ENCODE measurements around the gene CISTR.

The CISTR gene

DNA sequence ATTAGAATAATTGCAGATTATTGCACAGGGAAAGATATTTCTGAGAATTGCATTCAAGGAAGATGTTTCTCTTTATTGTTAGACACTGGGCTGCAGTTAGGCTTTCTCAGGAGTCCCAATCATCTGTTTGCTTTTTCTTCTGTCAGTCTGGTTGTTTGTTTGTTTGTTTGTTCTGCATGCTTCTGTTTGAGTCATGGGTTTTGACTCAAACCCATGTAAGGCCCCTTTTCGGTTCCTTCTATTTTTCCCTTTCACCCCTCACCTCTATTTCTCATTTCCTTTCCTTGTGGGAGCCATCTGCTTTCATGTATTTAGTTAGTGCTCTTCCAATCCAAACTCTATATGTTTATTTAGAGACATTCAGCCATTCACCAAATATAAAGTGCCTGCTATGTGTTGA lies 25.1 kb upstream of the CISTR start:
- no peak for TF ChIP-seq GATA2 (IDR thresholded peaks at IDR 0.05; ENCODE audit: low read depth, low read length)
- no peak for TF ChIP-seq GATA3 (IDR thresholded peaks at IDR 0.05; ENCODE audit: low read depth, low read length)

DNA sequence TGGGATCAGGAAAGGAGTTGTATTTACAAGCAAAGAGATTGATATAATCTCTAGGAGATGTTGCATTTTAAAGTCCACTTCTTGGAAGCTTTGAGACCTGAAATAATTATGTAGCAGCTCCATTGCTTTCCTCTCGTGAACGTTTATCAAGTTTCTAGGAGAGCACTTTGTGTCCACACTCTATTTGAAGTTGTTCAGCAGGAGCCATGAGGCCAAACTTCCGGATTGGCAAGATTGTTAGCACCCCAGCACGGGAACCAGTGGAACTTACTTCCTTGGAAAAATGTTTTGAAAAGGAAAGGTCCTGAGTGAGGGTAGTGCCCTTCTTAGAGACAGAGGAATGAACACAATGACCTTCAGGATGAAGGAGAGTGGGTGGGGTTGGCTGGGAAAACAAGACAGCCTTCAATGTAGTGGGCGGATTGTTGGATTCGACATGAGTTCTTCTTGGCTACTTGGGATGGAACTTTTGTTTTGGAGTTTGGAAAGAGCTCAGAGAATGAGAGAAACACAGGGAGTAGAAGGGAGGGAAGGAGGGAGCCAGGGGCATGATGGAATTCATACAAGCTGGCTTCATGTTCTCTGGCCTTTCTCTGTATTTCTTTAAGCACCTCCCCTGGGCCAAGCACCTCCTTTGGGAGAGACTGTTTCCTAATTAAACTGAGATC lies 23.8 kb upstream of the CISTR start:
- no peak for TF ChIP-seq GATA3 (IDR thresholded peaks at IDR 0.05; ENCODE audit: low read depth, low read length)
- TF ChIP-seq GATA2 (IDR thresholded peaks at IDR 0.05; ENCODE audit: low read depth, low read length) = no peak

DNA sequence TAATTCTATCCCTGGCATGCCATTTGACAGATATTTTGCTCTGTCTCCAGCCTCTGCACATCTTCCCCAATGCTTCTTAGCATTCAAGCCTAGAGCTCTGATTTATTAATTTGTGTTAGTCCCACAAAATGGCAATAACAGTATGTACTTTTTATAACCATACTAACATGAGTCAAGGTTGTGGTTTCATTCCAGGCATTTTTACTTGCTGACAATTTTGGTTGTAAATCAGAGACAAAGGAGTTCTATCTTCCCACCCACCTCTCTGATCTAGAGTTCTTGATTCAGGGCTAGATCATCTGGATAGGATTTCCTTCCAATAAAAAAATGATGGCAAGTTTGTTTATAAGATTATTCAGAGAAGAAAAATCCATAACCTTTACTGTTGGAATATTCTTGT lies 18.5 kb upstream of the CISTR start:
- TF ChIP-seq GATA2 (IDR thresholded peaks at IDR 0.05; ENCODE audit: low read depth, low read length) (no peak), GATA3 (IDR thresholded peaks at IDR 0.05; ENCODE audit: low read depth, low read length) (no peak)

DNA sequence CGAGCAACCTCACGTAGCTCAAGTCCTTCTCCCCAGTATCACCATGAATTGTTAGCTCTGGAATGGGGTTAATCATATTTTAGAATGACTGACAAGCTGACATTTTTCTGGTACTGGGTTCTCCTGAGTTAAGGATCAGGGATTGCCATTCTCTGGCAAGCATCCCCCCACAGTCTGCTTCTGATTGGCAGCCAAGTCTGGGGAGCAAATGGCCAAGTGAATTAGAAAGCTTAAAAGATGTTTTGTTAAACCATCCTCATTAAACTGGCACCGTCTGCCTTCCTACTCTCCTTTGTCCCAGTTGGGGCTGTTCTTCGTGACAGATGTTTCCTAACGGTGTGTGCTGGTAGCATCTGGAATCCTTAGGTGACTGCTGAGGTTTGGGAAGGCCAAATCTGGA lies 17.2 kb upstream of the CISTR start:
- TF ChIP-seq GATA3 (IDR thresholded peaks at IDR 0.05; ENCODE audit: low read depth, low read length) = no peak

DNA sequence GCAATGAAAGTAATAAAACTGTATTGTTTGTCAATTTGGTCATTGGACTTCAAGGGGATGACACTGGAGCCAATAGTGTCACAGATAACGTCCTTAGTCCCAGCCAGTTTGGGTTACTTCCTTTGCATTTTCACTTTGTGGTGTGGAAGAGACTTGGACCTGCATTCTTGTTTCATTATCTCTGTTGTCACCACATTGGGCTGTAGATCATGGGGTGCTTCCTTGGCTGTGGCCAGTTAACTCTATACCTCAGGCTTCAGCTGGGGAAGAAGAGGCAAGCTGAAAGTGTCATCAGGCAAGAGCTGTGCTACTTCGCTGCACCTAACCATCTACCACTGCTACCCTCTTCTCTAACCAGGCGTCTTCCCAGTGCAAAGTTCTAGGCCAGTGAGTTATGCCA lies 15.1 kb upstream of the CISTR start:
- TF ChIP-seq GATA3 (IDR thresholded peaks at IDR 0.05; ENCODE audit: low read depth, low read length) (no peak), GATA2 (IDR thresholded peaks at IDR 0.05; ENCODE audit: low read depth, low read length) (no peak)

DNA sequence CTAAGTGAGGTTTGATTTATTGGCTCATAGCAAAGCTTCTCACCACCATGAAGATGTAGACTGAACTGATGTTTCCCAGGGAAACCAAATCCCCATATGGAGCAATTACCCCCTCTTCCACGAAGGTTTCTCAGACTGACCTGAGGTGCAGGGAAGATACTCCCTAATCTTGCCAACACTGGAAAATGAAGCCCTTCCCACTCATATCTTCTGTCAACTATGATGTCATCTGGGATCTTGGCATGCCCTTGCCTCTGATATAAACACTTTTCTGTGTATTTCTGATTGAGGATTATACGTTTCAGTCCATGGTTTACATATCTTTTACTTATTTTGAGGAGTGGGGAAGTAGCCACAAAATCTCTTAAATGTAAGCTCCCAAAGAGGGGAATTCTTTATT lies 14.1 kb upstream of the CISTR start:
- TF ChIP-seq GATA2 (IDR thresholded peaks at IDR 0.05; ENCODE audit: low read depth, low read length) (no peak), GATA3 (IDR thresholded peaks at IDR 0.05; ENCODE audit: low read depth, low read length) (no peak)

DNA sequence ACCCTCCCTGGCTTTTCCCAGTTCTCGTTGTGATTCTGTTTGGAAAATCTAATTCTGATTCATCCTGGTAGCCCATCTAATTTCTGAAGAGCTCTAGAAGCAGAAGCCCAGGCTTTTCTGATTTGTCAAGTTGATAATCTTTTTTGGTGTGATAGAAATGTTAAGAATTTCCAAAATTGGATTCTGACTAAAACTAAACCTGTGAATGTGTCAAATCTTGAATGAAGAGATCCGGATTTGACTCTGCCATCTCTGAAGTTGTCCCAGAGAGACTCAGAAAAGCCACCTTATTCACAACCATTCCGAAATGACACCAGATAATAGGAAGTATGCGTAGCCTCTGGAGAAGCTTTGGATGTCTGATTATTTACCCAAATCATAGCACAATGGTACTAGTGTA lies 12.8 kb upstream of the CISTR start:
- TF ChIP-seq GATA3 (IDR thresholded peaks at IDR 0.05; ENCODE audit: low read depth, low read length) (no peak), GATA2 (IDR thresholded peaks at IDR 0.05; ENCODE audit: low read depth, low read length) (no peak)

DNA sequence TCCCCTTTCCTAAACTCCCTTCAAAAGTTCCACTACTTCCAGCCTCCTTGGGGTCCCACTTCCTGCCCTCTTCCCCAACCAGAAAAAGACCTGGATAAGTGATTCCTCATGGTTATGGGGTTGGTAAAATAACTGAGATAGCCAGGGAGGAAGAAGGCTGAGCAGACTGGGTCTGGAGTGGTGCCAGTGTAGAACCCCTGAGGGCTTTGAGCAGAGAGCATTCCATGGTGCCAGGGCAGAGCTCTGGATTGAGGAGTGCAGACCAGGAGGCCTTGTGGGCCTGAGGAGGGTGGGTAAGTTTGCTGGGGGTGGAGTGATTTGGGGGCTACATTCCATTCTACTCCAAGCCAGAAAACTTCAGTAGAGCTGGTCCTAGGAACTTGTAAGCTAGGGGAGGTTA lies 9.5 kb upstream of the CISTR start:
- TF ChIP-seq GATA2 (IDR thresholded peaks at IDR 0.05; ENCODE audit: low read depth, low read length) = no peak
- TF ChIP-seq GATA3 (IDR thresholded peaks at IDR 0.05; ENCODE audit: low read depth, low read length) = no peak

DNA sequence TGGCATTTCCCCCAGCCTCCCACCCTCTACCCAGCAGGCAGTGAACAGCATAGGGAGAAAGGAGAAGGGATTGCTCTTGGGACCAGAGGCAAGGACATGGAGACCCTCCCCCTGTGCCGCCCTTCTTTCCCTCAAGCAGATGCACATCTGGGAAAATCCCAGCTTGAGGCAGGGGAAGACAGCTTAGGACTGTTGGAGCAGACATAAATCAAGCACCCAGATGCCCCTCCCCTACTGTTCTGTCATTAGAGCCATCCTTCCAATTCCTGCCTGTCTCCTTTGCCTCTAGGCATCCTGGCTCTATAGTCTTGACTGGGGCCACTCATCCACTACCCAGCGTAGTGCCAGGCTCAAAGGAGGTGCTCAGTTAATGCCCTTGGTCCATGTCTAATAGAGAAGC lies 7.5 kb upstream of the CISTR start:
- no peak for TF ChIP-seq GATA3 (IDR thresholded peaks at IDR 0.05; ENCODE audit: low read depth, low read length)
- no peak for TF ChIP-seq GATA2 (IDR thresholded peaks at IDR 0.05; ENCODE audit: low read depth, low read length)

DNA sequence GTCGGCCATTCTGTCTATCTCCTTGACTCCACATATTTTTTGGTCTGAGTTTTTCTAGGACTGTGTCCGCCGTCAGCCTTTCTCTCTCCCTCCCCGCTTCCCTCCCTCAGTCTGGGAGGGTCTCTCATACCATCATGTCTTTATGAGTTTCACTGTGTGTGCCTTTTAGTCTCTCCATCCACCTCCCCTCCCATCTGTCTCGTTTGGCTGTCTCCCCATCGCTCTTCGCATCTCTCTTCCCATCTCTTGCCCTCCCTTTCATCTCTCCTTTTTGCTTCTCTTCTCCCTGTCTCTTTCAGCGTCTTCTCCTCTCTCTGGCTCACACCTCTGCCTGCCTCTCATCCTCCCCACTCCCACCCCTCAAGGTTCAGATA lies 6.9 kb upstream of the CISTR start:
- TF ChIP-seq GATA2 (IDR thresholded peaks at IDR 0.05; ENCODE audit: low read depth, low read length) (no peak), GATA3 (IDR thresholded peaks at IDR 0.05; ENCODE audit: low read depth, low read length) (no peak)

DNA sequence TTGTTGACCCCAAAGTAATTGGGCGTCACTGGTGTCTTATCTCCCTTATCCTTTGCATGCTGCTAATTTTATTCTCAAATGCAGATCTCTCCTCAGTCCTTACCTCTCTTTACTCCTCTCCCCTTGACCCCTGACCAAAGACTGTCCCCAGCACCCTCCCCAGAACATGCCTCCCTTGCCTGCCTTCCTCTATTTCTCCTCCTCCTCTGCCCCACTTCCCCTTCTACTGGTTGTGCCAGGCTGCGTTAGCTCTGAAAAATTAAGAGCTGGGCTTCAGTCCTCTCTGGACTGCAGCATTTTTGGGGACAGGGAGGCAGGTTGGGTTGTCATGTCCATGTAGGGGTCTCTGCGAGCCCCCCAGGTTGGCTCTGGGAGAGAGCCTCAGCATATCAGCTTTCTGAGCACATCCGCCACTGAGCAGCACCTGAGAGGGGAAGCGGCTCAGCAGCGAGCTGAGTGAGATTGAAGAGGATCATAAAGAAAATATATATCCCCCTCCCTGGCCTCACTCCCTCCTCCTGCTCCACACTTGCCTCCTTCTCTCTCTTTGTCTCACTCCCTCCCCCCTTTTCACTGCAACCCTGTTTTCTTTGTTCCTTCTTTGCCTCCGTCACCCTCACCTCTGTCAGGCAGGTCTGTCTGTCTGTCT lies 6.4 kb upstream of the CISTR start:
- TF ChIP-seq GATA2 (IDR thresholded peaks at IDR 0.05; ENCODE audit: low read depth, low read length) (no peak), GATA3 (IDR thresholded peaks at IDR 0.05; ENCODE audit: low read depth, low read length) (no peak)

DNA sequence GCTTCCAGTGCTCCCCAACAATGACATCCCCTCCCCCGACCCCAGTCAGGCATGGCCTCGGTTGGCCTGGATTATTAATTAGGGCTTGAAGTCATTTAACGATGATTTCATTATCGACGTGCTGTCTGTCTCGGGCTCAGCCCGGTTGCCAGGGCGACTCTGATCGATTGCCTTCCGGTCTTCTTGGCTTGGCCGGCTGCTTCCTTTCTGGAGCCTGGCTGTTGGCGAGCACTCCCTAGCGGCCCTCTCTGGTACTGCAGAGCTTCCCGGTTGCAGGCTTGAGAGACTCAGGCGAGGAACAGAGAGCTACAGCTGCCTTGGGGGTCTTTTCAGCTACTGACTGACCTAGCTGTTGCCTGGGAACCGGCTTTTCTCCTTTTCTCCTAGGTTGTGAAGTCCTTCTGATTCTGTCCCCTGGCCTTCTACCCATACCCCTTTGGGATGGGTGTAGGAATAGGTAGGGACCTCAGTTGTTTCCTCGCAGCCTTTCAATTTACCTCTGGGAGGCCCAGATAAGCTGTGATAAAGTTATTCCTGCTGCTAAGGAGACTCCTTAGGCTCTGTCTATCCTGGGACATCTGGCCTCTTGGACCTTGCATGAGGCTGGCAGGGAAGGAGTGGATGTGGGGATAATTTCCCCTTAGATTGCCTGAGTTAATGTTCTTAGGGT lies 5.5 kb upstream of the CISTR start:
- no peak for TF ChIP-seq GATA2 (IDR thresholded peaks at IDR 0.05; ENCODE audit: low read depth, low read length)
- no peak for TF ChIP-seq GATA3 (IDR thresholded peaks at IDR 0.05; ENCODE audit: low read depth, low read length)

DNA sequence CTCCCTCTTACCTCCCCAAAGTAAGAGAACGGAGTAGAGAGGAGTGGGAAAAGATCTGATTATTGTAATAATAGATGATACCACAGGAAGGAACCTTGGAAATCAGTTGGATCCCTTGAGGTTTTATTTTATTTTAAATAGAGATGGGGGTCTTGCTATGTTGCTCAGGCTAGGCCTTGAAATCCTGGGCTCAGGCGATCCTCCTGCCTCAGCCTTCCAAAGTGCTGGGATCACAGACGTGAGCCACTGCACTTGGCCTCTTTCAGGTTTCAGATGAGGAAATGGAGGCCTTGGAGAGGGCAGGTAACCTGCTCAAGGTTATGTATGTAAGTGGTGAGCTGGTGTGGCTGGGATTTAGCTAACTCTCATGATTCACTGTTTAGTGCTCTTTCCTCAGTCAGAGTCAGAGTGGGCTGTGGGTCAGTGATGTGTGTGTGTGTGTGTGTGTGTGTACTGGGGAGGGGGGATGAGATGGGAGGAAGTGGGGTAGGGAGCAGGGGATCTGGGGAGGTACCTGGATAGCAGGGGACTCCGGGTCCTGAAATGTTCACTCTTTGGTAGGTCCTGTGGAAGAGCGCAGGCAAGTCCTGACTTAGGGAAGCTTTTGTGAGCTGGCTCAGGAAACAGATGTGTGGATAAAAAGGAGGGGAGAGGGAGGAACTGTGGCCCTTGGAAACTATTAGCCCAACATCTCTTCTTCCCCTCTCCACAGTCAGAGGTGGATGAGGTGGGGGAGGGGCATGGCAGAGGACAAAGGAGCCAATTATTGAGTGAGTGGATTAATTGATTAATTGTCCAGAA lies 4.7 kb upstream of the CISTR start:
- TF ChIP-seq GATA3 (IDR thresholded peaks at IDR 0.05; ENCODE audit: low read depth, low read length) (no peak), GATA2 (IDR thresholded peaks at IDR 0.05; ENCODE audit: low read depth, low read length) (no peak)

DNA sequence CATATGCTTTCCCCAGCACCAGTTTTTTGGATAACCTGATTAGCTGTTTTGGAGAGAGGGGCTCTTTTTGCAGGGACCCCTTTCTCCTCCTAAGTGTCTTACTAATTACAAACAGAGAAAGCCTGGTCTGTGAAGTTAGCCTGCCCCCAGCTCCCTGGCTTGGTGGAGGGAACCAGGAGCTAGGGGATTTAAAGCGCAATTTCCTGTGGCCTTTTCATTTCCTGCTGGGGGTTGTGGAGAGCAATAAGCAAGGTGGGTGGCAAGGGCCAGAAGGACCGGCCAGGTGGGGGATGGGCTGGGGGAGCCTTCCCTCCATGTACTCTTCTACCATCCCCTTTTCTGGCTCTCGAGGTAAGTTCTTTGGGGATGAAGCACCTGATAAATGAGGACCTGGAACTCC lies 4.1 kb upstream of the CISTR start:
- TF ChIP-seq GATA2 (IDR thresholded peaks at IDR 0.05; ENCODE audit: low read depth, low read length) (no peak), GATA3 (IDR thresholded peaks at IDR 0.05; ENCODE audit: low read depth, low read length) (no peak)
